Nucleus accumbens (tissue), 56 donors: ENCODE results near the gene TFCP2.

Source experiments
- DNase-seq, 56 donors: peaks; one replicate each; lab custom pipeline; 2025; lab: John Stamatoyannopoulos, UW

The TFCP2 gene

GRCh38 chr12:51163795-51164194, 9.1 kb downstream of the TFCP2 start:
- DNase-seq = no peak

DNA sequence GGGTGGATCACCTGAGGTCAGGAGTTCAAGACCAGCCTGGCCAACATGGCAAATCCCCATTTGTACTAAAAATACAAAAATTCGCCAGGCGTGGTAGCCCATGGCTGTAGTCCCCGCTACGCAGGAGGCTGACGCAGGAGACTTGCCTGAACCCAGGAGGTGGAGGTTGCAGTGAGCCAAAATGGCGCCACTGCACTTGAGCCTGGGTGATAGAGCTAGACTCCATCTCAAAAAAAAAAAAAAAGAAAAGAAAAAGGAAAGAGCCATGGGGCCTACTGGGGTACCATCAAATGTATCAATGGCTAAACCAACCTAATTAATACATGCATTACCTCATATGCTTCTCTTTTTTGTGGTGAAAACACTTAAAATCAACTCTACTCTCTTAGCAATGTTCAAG, 10.7 kb downstream of the TFCP2 start:
- DNase-seq = no peak

DNA sequence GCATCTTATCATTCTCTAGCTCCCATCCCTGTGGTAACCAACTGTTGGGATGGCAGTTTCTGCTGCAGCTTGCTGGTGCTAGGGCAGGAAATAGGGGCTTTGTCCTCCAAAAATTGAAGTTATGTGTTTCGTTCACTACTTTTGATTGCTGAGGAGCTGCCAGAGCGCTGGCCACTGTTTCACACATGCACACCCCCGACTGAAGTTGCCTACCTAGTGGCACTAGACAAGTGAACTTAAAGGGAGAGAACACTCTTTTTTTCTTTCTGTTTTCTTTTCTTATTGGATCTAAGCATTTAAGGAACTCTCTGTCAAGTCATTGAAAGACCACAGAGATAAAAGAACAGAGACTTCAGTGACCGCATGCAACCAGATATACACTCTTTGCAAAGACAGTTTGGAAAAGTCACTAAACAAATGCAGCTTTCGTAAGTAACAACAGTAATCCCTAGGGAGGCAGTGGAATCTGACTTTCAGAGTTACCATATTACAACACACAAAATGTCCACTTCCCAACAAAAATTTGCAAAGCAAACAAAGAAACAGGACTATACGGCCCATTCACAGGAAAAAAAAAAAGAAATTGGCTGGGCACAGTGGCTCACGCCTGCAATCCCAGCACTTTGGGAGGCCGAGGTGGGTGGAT, 12.0 kb downstream of the TFCP2 start:
- DNase-seq = no peak

GRCh38 chr12:51156245-51156765, 16.6 kb downstream of the TFCP2 start:
- DNase-seq = no peak

- no peak for DNase-seq
Measured at GRCh38 chr12:51152953-51153352, 20.0 kb downstream of the TFCP2 start.

GRCh38 chr12:51150777-51151176, 22.2 kb downstream of the TFCP2 start:
- no peak for DNase-seq

DNA sequence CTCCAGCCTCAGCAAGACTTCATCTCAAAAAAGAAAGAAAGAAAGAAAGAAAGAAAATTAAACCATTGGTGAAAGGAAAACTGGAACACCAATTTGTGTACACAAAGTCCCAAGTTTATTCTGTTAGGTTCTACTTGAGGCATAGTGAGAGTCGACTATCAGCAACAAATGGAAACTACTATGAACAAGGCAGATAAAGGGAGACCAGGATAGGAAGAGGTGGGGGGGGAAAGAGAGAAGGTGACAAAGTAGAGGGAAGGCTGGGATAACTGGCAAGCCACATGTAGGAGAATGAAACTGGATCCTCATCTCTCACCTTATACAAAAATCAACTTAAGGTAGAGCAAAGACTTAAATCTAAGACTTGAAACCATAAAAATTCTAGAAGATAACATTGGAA, 25.6 kb downstream of the TFCP2 start:
- no peak for DNase-seq

GRCh38 chr12:51139292-51139844, 33.6 kb downstream of the TFCP2 start:
- DNase-seq = no peak

DNA sequence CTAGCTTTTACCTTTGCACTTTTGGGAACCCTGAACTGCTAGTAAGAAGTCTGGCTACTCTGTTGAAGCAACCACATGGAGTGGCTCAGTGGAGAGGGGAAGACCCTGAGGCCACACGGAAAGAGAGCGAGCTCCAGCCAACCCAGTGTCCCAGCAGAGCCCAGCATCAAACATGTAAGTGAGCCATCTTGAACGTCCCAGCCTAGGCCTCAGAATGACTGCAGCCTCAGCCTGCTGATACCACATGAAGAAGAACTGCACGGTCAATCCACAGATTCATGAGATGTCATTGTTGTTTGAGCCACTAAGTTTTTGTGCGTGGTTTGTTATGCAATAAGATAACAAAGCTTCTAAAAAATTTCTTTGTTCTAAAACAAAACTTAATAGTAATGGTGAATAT, 40.2 kb downstream of the TFCP2 start:
- DNase-seq = no peak

DNA sequence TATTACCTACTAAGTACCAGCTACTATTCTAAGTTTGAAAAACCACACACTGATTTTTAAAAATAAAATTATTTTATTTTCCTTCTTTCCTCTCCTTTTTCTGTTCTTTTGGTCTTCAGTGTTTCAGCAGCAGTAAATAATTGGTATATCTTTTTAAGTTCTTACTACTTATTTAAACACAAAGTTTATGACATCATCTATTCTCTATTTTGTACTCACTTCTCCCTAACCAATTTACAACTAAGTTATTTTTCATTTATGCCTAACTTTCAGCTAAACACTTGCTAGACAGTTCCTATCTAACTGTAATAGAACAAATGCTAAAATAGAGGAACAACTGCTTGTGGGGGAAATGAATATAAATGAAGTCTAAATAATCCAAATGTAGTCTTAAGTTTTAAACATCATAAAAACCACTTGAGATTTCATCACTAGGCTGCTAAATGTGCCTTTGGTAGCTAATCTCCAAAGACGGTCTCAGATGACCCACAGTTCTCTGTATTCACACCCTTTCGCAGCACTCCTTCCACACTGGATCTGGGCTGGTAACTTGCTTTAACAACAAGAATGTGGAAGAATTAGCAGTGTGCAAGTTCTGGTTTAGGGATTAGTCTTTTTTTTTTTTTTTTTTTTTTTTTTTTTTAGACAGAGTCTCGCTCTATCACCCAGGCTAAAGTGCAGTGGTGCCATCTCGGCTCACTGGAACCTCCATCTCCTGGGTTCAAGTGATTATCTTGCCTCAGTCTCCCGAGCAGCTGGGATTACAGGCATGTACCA, 41.0 kb downstream of the TFCP2 start:
- no peak for DNase-seq

DNA sequence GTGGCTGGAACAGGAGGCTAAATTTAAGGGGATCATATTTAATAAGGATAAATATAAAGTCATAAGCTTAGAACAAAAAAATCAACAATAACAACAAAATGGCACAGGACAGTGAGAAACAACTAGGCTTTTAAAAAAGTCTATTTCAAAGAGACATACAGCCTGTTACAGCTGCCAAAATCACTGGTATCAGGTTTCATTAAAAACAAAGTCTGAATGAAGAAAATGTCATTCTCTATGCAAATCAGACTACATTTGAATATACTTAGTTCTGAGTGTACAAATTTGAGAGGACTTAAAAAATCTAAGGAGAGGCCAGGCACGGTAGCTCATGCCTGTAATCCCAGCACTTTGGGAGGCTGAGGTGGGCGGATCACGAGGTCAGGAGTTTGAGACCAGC, 44.0 kb downstream of the TFCP2 start:
- DNase-seq = no peak

DNA sequence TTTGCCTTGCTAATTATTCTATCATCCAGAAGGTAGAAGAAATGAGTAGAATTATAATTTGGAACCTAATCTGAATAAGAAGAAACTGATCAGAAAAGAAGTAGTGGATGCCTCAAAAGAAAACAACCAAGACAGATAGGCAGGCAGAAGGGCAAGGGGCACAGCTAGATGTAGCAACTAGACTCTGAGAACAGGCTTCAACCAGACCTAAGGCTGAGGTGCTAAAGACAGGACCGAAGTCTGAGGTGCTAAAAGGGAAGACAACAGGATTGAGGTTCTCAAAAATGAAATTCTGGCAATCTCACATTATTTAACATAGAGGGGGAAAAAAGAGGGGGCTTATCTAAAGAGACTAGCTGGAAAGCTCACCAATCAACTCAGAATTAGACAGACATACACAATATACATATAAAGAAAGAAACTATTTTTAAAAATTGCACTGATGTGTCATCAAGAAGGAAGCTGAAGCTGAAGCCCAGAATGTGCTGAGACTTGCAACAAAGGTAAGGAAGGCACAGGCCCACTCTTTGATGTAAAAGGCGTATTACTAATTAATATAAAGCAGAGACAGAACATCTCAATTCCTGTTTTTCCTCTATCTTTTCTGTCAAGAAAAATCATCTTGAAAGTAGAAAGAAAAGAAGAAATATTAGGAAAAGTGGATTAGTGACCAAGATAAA, 45.7 kb downstream of the TFCP2 start:
- DNase-seq = peak in 1 of 56 donors; percentile 2

DNA sequence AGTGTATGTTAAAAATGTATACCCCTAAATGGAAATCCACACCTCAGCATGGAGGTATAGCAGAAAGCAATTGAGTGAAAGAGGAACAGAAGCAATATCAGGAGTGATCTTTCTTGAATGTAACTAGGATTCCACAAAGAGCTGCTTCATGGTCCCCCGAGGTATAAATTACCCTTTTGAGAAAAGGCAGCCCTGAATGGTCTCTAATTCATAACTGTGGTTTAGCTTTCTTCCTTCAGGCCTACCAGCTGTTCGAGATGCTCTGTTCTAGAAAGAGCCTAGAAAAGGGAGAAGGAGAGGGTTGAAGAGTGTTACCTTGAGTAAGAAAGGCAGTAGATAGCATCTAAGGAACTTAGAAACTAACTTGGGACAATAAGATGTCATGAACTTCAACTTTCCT, 46.6 kb downstream of the TFCP2 start:
- no peak for DNase-seq

DNA sequence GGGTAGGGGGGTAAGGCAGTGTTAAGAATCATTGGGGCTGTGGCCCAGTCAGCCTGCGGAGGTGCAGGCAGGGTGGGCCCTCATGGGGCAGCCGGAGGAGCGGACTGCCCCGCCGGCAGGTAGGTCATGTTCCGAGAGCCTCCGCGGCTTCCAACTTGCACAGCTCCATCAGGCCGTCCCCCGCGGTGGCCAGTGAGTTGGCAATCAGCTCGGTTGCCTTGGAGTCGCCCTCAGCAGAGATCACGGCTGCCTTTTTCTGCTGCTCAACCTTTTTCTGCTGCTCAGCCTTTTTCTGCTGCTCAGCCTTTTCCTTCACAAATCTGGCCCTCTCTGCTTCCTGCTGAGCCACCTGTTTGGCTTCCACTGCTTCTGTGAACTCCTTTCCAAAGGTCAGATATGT, 48.4 kb downstream of the TFCP2 start:
- DNase-seq = peak in 8 of 56 donors; percentile 1 to 8 (median 2)

- no peak for DNase-seq
Measured at GRCh38 chr12:51122844-51123243, 50.1 kb downstream of the TFCP2 start.

GRCh38 chr12:51118706-51119105, 54.2 kb downstream of the TFCP2 start:
- no peak for DNase-seq

DNA sequence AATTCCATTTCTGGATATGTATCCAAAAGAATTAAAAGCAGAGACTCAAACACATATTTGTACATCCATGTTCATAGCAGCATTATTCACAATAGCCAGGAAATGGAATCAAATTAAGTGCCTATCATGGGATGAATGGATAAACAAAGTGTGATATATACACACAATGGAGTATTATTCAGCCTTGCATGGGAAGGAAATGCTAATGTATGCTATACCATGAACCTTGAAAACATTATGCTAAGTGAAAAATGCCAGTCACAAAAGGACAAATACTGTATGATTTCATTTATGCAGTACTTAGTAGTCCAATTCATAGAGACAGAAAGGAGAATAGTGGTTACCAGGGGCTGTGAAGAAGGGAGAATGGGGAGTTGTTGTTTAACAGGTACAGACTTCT, 57.4 kb downstream of the TFCP2 start:
- no peak for DNase-seq

DNA sequence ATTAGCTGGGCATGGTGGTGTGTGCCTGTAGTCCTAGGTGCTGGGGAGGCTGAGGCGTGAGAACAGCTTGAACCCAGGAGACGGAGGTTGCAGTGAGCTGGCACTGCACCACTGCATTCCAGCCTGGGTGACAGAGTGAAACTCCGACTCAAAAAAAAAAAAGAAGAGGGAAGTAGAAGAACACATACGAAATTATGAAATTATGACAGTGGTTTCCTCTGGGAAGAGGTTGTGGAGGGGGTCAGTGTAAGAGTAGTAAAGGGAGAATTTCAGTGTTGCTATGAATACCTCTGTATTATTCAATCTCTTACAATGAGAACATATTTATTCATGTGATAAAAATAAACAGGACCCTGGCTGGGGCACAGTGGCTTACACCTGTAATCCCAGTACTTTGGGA, 64.8 kb downstream of the TFCP2 start:
- DNase-seq = no peak

- no peak for DNase-seq
Measured at GRCh38 chr12:51103977-51104376, 69.0 kb downstream of the TFCP2 start.

DNA sequence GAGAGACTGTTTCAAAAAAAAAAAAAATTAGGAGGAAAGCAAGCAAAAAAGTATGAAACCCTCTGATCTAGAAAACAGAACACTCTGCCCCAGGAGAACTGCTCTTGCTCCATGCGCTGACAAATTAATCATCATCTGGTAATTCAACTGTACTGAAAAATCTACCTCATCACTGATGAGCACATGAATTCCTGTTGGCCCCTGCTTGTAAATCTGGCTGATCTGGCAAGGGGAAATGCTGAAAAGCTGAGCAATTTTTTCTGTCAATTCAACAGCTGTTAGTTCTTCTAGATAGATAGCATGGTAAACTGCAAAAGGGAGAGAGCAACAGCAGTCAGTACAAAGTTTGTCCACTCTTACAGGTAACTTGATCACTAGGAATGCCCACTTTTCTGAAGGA, 74.3 kb downstream of the TFCP2 start:
- DNase-seq = no peak

GRCh38 chr12:51090705-51091229, 82.2 kb downstream of the TFCP2 start:
- DNase-seq = no peak
